Measurements from ENCODE around the gene CEBPA. TPM values are rescaled to one million over a fixed set of nuclear protein-coding genes. Genes with fewer than 3 reads are reported as not detected.

The CEBPA gene
- total RNA-seq = 23.4 and 27.0 TPM in 2 replicates

DNA sequence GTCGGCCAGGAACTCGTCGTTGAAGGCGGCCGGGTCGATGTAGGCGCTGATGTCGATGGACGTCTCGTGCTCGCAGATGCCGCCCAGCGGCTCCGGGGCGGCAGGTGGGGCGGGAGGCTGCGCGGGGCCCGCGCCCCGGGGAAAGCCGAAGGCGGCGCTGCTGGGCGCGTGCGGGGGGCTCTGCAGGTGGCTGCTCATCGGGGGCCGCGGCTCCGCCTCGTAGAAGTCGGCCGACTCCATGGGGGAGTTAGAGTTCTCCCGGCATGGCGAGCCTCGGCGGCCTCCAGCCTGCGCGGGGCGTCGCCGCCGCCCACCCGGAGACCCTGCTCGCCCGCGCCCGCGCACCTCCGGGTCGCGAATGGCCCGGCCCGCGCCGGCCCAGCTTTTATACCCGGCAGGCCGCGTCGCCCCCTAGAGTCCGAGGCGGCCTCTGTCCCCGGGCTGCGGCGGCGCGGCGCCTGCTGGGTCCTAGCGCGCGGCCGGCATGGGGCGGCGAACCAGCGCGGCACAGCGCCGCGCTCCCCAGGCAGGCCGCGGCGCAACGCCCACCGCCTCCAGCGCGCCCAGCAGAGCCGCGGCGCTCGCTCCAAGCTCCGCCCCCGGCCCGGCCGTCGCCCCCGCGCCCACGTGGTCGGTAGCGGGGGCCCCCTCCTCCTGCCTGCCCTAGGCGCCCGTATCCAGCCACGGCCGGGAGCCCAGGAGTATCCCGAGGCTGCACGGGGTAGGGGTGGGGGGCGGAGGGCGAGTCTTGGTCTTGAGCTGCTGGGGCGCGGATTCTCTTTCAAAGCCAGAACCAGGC lies at the start of gene CEBPA:
Gene CEBPA (minus strand): TSS at position 360 of the 799 bp plus-strand sequence. CDS start 120 bp downstream, at position 240.

Other genes with a start within 250 kb of the CEBPA start
- 13.1 and 13.5 TPM in 2 replicates for gene RHPN2, start 237.6 kb downstream of the CEBPA start, total RNA-seq
- 4.1 and 6.6 TPM in 2 replicates for gene GPATCH1, start 221.4 kb downstream of the CEBPA start, total RNA-seq
- gene WDR88, start 170.4 kb downstream of the CEBPA start, total RNA-seq = not detected in 2 replicates
- 17.4 and 23.1 TPM in 2 replicates for gene LRP3, start 108.2 kb downstream of the CEBPA start, total RNA-seq
- gene SLC7A10, start 76.7 kb downstream of the CEBPA start, total RNA-seq = not detected in 2 replicates
- 27.9 and 29.3 TPM in 2 replicates for gene CEBPG, start 71.2 kb upstream of the CEBPA start, total RNA-seq
- 28.1 and 41.2 TPM in 2 replicates for gene PEPD, start 219.3 kb upstream of the CEBPA start, total RNA-seq